AG10803 (cell line): Measurements from ENCODE around the gene BBLN.

Experiments
- DNase-seq: peaks from one replicate; pipeline ENCODE4 v3.0.0; 2010; ENCODE audit warnings: low read depth
- H3K4me3 ChIP-seq: 2 replicates; pipeline ENCODE4 v1.5.1; 2011; ENCODE audit warnings: mild to moderate bottlenecking, low read length, control low read depth
- TF ChIP-seq, protein P1 (sequence below): conservative IDR thresholded peaks from 2 replicates; pipeline ENCODE4 v1.5.1; 2011; ENCODE audit warnings: mild to moderate bottlenecking, low read length, control low read depth, inconsistent platforms

BBLN gene

DNA sequence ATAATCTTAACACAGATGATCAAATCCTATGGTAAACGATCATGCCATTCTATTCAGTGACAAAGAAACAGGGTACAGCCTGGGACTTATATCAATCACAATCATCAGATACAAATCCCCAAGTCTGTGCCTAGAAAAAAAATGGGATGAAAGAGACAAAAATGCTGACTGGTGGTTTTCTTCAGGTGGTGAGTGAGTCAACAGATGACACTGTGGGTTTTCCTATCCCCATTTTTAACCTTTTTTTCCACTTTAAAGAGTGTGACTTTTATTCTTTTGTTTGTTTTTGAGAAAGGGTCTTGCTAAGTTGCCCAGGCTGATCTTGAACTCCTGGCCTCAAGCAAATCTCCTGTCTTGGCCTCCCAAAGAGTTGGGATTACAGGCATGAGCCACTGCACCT lies 28.1 kb downstream of the BBLN start:
- DNase-seq: no peak
- TF ChIP-seq, protein P1, sequence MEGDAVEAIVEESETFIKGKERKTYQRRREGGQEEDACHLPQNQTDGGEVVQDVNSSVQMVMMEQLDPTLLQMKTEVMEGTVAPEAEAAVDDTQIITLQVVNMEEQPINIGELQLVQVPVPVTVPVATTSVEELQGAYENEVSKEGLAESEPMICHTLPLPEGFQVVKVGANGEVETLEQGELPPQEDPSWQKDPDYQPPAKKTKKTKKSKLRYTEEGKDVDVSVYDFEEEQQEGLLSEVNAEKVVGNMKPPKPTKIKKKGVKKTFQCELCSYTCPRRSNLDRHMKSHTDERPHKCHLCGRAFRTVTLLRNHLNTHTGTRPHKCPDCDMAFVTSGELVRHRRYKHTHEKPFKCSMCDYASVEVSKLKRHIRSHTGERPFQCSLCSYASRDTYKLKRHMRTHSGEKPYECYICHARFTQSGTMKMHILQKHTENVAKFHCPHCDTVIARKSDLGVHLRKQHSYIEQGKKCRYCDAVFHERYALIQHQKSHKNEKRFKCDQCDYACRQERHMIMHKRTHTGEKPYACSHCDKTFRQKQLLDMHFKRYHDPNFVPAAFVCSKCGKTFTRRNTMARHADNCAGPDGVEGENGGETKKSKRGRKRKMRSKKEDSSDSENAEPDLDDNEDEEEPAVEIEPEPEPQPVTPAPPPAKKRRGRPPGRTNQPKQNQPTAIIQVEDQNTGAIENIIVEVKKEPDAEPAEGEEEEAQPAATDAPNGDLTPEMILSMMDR: no peak
- no peak overlapping the region for H3K4me3 ChIP-seq

DNA sequence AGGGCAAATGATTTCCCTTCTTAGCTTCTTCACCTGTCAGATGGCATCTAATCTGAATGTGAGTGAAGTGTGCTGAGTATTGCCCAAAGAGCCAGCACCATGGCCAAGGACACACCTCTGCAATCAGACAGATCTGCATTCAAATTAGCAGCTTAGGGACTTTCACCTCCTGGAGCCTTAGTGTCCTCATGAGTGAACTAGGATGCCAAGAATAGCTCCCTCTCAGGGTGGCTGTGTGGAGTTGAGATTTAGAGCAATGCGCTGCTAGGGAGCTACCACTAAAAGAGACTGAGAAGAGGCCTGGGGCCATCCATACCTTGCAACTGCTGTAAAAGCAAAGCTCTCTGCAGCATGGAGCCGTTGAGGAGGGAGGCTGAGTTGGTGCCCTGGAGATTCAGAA lies 29.9 kb downstream of the BBLN start:
- peak overlapping the region; percentile 87 for H3K4me3 ChIP-seq
- DNase-seq: no peak
- TF ChIP-seq, protein P1: no peak; the same call in 1 of the 2 replicates

DNA sequence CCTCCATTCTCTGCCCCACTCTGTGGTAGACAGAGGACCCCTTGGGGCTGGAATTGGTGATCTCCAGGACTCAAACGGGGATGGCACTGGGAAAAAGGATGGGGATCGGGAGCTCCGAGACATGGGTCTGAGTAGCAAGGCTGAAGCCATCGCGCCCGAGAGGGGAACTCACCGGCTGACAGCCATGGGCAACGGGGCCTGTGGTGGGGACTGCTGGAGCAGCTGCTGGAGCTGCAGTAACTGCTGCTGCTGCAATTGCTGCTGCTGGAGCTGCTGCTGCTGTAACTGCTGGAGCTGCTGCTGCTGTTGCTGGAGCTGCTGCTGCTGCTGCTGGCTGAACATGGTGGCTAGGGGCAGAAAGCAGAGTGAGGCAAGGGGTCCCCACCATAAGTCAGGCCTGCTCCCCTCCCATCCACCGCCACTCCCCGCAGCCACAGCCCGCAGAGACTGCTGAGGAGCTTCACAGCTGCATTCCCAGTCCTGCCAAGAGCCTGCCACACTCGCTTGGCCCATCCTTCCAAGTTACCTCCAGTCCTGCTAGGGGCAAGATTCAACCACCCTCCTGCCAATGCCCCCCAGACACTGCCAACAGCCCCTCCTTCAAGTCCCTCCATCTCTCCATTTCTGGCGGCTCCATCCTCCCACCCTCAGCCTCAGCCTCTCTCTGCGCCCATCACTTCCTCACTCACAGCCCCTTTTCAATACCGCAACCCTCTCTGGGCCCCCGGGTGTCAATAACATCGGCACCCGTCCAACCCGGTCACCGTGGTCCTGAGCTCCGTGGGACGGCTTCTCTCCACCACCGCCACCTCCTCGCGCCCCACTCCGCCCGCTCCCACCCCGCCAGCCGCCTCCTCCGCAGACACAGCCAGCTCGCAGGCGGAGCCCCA lies 30.7 kb downstream of the BBLN start:
- peak; percentile 15 for DNase-seq
- TF ChIP-seq, protein P1: no peak

DNA sequence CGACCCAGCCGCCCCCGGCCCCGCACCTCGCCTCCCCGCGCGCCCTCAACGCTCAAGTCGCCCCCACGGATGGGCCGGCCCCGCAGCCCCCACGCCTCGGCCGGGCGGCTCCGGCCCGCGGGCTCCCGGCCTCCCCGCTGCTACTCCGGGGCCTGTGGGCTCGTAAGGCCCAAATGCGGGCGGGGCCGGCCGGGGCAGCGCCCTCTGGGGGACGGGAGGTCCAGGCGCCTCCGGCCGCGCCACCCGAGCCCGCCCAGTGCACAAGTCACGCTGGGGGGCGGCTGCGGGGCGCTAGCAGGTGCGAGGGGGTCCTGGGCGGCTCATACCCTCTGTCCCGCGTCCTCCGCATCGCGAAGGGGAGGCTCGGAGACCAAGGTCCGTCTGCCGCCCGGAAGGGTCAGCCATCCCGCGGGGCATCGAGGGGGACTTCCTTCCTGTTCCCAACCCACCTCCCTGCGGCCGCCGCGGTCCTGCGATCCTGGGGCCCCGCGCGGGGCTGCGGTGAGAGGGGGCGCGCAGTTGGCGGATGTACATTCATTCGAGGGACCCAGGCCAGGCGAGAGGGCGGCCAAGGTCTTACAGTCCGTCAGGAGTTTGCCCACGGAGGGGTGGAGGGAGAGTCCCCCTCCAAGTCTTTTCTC lies 31.5 kb downstream of the BBLN start, which contains the start of gene CIZ1:
Gene CIZ1, minus strand, starts transcription at position 167 of the 641 bp plus-strand sequence. CDS start 715 bp downstream, outside the sequence.
- H3K4me3 ChIP-seq: peak within 1 kb of the TSS; percentile 87
- TF ChIP-seq, protein P1: peak; percentile 43
- DNase-seq: peak; percentile 80

More for the DNA sequence above, 30.7 kb downstream of the BBLN start:
- H3K4me3 ChIP-seq: peak overlapping the region; percentile 87

DNA sequence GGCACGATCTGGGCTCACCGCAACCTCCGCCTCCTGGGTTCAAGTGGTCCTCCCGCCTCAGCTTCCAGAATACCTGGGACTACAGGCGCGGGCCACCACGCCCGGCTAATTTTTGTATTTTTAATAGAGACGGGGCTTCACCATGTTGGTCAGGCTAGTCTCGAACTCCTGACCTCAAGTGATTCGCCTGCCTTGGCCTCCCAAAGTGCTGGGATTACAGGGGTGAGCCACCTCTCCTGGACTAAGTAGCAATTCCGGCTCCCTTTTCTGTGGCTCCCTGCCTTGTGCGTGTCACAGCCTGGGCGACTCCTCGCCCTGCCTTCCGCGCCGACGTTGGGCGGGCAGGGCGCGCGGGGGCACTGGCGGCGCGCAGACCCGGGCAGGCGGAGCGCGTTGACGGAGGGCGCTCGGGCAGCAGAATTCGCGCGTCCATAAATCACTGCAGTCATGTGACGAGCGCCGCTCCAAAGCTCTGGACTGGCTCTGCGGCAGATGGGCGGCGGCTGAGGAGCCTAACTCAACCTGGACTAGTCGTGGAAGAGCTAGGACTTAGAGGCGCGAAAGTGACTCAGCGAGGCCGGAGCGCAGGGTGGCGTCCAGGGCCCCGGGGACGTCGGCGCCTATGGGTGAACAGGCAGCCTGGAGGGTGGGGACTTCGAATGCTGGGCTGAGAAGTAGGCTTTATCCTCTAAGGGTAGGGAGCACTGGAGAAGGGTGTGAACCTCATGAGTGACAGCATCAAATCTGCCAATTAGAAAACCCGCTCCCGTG lies 32.7 kb downstream of the BBLN start:
- TF ChIP-seq, protein P1: no peak
- H3K4me3 ChIP-seq: peak overlapping the region; percentile 81
- peak; percentile 91 for DNase-seq

DNA sequence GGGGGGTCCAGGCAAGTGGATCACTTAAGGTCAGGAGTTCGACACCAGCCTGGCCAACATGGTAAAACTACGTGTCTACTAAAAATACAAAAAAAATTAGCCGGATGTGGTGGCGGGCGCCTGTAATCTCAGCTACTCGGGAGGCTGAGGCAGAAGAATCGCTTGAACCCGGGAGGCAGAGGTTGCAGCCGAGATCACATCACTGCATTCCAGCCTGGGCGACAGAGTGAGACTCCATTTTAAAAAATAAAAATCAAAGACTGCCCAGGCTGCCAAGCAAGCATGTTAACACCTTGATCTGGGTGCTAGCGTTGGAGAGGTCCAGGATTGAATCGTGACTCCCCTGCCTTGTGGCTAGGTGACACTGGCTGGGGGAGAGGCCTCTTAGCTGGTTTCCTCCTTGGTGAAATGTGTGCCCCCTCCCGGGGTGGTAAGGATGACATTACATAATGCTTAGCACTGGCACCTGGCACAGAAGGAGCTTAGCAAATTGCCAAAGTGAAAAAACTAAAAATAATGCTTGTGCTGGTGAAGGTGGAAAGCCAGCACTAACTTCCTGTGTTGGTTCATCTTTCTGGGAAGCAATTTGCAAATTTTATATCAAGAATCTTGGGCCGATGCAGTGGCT lies 33.5 kb downstream of the BBLN start:
- DNase-seq: no peak
- no peak overlapping the region for H3K4me3 ChIP-seq

More for the DNA sequence above, 33.5 kb downstream of the BBLN start:
- TF ChIP-seq, protein P1: no peak
